ENCODE data around the gene TRAFD1.

Gene TRAFD1

DNA sequence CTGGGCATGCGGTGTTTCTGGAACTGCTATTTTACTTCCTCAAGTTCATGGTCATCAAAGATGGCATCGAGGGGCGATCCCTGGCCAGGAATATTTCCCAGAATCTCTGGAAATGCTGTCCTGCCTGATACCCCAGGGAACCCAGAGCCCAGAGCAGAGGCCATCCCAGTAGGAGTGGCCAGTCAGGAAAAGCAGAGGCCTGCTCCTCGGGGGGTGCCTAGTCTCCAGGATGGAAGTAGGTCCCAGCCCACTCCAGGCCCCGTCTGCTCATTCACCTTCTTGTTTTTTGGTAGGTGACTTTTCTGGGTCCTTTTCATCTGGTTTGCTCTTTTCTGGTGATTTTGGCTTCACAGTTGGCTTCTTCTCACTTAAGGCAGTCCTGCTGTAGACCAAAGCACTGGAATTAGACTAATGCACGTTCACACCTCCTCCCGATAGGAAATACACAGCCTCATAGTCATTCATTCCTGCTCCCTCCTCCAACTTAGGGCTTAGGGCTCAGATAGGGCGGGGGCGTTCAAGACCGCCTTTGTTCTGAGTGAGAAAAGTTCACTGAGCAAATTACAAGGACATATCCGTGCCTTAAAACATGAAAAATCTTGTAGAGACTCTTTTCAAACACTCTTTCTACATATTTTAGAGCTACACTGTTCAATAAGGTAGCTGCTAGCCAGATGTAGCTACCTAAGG is 51.1 kb downstream of the TRAFD1 start:
- DNase-seq: no peak

DNA sequence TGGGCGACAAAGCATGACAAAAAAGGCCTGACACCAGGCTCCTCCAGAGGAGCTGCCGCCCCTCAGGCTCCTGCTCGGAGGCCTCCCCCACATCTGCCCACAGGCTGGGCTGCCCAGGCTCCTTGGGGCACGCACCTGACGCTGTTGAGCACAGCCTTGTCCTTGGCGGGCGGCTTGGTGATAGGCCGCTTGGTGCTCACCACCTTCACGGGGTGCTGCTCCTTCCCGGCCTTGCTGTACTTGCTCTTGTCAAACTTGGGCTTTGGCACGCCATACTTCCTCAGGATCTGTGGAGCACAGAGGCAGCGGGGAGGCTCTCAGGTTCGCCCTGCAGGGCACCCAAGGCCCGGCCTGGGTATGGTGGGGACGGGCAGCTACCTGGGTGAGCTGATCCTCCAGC is 53.4 kb downstream of the TRAFD1 start:
- no peak for DNase-seq

DNA sequence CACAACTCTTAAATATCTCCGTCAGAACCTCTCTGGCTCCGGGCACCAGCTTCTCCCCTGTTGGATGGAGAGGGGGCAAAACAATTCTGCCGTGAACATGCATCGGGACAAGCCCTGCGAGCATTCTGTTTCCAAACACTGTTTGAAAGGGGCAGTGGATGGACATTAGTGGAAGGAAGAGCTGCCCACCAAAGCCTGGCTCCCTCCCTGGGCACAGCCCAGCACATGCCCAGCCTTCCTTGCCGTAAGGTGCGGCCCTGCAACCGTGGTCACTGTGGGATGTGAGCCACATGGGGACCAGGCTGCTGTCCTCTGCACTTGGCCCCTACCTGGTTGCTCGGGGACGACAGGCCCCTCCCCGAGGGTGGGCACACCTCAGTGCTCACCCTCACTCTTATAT is 54.0 kb downstream of the TRAFD1 start:
- DNase-seq: no peak

DNA sequence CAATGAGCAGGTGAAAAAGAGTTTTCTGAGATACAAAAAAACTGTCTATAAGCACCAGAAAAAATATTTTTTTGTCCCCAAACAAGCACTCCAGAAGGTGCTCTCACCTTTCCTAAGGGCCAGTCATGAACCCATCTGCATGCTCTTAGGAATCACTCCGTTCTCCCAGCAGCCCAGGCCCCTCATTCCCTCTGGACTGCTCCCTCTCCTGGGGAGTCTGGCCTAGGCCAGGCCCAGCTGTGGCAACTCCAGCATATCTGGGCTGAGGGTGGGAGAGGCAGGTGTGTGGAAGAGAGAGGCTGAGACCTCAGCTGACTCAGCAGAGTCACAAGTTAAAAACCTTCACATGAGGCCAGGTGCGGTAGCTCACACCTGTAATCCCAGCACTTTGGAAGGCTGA is 54.6 kb downstream of the TRAFD1 start:
- no peak for DNase-seq

DNA sequence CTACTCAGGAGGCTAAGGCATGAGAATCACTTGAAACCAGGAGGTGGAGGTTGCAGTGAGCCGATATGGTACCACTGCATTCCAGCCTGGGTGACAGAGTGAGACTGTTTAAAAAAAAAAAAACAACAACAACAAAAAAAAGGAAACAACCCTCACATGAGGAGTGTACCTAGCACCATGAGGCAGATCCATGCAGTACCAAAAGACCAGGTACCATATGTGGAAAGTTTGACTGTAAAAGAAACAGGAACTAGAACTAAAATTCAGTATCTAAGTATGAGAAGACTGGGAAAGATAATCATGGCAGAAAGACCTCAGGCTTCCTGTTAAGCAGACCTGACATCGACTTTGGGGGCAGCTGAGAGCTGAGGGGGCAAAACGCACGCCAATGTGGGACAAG is 55.1 kb downstream of the TRAFD1 start:
- DNase-seq: no peak

DNA sequence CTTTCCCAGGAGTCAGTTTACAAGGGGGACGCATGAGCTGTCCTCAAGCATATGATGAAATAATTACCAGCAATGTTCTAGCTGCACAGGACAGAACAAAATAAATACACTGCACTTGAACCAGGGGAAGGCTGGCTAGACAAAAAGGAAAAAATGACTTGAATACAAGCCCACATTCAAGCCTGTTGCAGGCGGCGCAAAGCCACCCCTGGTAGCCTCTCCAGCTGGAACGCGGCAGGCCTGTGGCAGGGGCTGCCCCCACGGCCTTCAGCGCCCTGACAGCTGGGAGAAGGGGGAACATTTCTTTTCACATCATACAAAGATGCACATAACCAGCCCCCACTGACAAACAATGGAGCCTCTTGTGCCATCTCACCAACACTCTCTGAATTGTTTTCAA is 57.1 kb downstream of the TRAFD1 start:
- DNase-seq: no peak

DNA sequence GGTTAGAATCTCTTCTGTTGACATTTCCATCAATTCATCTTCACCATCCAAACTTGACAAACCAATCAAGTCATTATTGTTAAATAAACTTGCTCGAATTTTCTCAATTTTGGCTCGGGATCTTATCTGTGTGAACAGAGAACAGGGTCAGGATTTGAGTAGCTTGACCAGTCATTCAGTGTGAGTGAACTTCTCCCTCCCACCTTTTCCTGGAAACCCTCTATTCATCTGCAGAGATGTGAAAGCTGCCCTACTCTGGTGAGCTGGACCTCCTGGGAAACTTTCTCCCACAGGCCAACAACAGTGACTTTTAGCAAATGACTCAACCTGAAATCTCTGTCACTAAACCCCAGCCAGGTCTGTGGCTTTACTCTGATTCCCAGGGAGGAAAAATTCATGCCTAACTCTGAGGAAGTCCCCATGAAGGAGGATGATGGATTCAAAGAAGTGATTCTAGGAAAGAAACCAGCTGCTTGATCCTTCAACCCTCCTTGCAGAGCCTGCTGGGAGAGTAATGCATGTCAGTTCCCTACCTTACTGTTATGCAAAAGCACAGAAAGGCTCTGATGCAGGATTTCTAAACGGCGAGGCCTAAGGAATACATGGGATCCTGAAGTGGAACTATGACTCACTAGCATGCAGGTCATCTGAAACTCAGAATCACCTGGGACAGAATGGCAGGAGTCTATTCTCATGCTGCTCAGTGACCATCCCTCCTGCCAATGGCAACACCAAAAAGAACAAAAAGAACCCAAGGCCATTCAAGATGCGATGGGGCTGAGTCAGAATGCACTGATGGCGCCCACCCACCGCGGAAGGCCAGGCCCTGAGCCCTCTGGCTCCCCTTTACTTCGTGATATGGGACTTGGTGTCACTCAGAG is 58.0 kb downstream of the TRAFD1 start:
- DNase-seq: no peak

DNA sequence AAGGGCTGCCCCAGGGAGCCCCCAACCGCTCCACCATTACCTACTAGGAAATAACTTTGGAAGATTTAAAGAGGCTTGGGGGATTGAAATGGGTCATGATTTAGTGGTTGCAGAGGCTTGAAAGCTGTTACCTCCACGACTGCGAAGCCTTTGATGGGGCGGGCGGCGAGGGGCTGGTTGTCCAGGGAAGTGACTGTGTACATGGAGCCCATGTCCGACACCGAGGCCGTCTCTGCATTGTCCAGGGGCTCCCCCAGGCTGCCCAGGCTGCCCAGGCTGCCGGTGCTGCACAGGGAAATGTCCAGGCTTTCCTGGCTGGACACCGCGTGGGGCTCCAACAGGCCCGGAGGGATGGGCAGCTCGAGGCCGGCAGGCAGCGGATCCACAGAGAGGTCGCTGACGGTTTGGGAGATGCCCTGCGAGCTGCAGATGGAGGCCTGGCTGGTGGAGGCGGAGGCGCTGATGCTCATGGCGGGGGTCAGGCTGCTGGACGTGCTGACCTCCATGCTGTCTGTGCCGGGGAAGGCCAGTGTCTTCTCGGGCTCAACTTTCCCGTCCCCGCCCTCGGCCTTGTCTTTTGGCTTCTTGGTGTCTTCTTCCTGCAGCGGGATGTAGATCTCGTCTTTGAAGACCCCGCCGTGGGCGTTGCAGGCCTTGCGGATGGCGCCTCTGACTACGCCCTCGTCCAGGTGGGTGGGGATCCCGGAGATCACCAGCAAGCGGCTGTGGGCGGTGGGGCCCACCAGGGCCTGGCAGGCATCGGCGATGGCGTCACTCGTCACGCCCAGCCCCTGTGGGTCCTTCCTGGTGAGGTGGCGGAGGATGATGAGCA is 58.9 kb downstream of the TRAFD1 start:
- DNase-seq: no peak

DNA sequence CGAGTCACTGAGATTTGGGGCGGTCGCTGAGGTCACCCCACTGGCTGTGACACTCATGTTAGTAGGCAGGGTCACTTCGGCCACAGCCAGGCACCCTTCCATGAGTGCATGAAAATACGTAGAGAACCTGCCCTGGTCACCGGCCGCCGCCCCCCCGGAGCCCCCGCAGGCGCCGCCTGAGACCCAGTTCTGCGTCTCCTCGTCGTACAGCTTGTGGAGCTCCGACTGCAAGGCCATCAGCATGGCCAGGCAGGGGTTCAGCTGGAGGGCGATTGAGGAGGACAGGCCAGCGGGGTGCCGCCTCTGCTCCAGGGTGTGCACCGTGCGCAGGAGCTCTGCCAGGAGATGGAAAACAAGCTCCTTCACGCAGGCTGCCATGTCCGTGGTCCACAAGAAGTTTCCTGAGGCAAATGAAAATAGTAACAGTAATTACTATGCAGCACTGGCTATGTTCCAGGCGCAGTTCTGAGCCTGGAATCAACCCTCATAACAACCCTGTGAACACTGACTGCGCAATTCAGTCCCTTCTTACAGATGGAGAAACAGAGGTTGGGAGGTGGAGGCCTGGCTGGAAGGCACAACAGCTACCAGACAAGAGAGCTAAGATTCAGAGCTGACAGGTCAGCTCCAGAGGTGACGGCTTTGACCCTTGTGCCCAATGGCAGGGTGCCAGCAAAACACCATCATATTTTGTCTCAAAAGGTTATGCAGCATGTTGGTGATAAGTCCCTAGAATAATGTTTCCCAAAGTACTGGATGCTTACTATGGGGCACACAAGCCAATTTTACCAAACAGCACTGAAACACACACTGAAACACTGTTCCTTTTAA is 59.9 kb downstream of the TRAFD1 start:
- no peak for DNase-seq

DNA sequence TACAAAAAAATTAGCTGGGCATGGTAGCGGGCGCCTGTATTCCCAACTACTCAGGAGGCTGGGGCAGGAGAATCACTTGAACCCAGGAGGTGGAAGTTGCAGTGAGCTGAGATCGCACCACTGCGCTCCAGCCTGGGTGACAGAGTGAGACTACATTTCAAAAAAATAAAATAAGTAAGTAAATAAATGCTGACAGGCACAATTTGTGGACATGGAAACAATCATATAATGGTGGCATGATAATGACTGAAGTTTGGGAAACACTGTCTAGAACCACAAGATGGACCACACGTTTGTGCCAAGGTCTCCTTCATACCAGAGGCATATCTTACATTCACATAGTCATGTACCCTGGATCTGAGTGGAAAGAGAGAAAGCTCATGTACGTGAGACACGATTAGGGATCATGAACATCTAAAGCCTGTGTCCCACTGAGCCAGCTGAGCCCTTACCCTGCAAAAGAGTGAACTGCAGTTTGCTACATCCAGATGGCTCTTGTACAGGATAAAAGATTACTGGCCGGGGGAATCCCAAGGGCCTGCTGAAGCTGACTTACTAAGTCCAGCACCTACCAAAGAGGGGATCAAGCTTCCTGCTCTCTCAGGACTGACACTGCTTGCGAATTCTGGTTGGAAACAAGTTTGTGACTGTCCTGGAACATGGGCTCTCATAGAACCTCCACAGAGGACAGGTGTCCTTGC is 62.9 kb downstream of the TRAFD1 start:
- no peak for DNase-seq

DNA sequence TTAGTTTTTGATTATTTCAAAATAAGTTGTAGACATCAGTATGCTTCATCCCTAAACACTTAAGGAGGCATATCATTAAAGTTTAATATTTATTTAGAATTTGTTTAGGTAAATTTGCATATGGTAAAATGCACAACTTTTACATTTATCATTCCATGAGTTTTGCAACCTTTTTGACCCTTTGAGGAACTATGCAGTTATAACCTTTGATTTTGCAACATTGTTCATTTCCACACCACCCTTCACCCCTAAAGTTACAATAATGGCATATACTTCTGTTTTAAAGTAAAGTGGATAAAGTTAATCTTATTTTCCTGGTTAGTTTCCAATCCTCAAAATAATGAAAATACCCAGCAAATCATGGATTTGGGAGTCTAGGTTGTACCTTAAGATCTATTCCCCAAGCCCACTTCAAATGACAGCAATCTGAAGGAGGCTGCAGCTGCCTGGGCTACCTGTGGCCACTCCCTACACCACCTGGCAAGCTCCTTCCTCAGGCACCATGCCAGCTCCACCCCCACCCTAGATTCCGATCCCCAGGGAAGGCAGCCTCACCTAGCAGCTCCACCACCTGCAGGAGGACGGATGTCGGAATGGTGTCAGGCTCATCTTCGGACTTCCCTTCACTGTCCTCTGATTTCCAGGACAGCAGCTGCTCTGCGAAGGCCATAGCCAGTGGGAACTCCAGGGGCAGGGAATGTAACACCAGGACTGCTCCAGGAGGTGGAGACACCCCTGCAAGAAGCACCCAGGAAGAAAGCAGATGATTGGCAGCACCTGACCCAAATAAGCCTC is 65.1 kb downstream of the TRAFD1 start:
- no peak for DNase-seq

DNA sequence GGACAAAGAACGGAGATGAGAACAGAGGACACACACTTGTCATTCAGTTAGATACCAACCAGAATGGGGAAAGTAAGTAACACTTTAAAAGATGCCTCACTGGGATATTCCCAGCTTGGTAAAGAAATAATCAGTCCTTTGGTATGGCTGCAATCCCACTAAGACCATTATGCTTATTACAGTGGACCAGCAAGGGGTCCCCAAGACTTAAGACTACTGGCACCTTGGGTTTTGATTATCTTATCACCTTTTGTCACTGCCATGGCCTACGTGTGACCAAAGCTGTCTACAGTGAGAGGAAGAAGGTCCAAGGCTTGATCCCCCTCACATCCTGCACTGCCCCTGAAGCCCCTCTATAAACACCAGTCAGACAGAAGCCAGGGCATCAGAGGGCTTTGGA is 65.8 kb downstream of the TRAFD1 start:
- DNase-seq: no peak

DNA sequence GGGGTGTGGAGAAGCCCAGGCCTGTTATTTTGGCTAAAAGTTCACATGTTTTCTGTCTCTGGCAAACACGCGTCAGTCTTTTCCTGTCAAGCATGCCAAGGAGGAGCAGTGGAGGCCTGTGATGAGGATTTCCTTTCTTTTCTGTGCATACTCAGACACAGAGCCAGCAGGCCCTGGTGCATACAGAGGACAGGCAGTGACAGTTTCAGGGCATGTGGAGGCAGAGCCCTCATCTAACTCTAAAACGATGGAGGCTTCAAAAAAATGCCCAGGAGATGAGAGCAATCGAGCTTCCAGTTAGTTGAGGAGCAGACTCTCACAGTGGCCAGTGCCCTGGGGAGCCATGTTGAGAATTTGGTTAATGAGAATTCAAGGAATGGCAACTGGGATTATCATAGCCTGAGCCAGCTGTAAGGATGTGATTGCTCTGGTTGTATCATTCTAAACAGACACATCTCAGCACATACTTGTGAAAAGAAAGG is 66.5 kb downstream of the TRAFD1 start:
- no peak for DNase-seq

DNA sequence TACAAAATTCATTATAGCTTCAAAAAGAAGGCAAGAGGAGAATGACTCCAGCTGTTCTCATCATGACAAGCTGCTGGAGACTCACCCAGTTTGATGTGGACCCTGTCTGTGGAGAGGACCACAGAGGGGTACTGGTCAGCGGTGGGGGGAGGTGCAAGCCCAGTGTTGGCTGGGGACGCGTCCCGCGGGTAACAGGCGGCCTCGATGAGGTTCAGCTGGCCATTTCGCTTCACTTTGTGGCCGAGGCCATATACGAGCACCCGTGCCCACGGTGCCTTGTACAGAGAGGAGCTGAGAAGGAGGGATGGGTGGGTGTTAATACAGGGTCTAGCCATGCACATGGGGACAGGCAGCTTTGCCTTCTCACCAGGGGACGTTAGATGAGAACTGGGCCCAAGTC is 67.1 kb downstream of the TRAFD1 start:
- no peak for DNase-seq

DNA sequence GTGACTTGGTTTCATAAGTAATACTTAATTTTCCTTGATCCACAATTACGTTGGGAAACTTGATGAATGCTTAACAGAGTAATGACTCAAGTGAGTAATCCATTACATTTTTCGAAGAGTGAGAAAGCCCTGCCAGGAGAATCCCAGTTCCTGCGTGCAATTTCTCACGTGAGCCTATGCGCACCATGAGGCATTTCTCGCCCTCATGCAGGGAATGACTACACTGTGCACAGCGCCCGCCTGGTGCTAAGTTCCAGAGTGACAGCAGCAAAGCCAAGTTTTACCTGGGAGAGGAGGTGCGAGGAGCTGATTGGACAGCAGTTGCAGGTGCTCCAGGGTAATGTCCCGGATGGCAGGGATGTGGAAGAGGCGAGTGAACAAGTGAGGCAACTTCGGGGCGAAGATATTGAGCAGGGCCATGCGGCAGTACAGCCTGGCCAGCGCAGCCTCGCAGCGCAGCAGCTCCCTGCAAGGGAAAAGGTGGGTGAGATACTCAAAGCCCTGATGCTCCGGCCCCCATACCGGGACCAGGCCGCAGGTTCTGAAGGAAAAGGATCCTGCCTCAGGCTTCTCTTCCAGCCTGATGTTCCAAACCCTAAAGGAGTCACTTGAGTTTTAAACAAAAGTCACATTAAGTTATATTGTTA is 69.4 kb downstream of the TRAFD1 start:
- DNase-seq: no peak

DNA sequence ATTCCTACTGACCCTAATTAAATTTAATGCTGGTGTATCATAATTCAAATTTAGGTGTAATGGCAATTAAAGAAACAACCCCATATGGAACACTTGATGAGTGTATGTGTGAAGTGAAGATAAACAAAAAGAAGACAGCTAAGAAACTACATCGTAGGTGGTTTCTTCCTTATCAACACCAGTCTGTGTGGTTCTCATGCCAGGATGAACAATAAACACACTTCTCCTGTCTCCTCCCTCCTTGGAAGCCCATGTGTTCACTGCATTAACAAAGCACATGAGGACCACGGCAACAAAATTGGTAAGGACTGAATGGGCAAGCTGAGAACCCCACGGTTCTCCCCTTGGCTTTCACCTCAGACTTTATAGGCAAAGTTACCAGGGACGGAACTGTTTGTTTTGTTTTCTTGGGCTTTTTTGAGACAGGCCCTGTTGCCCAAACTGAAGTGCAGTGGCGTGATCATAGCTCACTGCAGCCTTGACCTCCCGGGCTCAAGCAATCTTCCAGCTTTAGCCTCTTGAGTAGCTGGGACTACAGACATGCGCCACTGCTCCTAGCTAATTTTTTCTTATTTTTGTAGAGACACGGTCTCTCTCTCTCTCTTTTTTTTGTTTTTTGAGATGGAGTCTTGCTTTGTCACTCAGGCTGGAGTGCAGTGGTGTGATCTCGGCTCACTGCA is 71.0 kb downstream of the TRAFD1 start:
- DNase-seq: no peak

DNA sequence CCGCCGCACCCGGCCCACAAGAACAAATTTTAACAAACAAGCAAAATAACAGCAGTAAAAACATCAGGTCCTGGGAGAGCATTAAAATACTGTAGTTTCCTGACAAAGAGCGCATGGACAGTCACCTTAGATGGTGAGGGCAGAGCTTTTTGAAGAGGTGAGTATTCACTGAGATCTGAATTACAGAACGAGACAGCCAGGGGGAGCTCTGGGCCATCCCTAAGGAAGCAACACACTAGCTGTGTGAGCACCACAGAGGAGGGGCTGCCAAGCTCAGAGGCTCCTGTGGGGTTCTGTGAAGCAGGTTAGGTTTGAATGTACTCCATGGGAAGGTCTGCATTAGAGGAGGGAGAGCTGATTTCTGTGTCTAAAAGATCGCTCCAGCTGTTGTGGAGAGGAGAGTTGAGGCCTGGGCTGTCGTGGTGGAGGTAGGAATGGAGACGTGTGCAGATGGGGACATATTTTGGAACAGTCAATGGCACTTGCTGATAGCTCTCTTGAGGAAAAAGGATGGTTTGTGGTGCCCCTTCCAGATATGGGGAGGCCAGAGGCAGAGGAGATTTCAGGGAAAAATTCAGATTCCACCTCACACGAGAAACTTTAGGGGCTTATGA is 72.9 kb downstream of the TRAFD1 start:
- peak; percentile 13 for DNase-seq

DNA sequence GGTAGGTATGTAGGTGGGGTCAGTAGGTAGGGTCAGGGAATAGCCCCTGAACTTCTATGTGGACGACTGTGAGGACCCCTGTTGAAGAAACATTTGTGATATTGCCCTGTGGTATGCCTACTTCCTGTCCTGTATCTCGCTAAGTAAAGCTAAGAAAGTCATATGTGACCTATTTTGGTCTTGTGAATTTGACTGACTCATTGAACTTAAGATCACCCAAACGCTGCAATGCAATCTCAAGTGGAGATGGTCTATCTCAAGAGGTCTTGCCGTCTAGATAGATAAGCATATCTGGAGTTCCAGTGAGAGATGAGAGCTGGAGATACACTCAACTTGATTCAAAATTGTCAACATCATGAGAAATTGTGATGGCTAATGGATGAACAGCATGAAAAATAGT is 73.8 kb downstream of the TRAFD1 start:
- no peak for DNase-seq

Data from right kidney (tissue), 1 donor.